Activated CD8-positive, alpha-beta memory T cell treated with anti-CD3 and anti-CD28 coated beads for 1 hour (primary cell): ENCODE measurements around the gene JAK1.
A peak's percentile ranks its signal among the peaks of the same experiment; 100 is the strongest.

Source experiments
- DNase-seq, 2 donors: peaks; one replicate each; pipeline ENCODE4 v3.0.0-alpha.2; 2020; ENCODE audit warnings: low read depth in 1 of 2; ENCODE audit errors: extremely low read depth in 1 of 2

Gene JAK1

GRCh38 chr1:64873576-64873975 lies 92.8 kb downstream of the JAK1 start:
- DNase-seq, result no peak

DNA sequence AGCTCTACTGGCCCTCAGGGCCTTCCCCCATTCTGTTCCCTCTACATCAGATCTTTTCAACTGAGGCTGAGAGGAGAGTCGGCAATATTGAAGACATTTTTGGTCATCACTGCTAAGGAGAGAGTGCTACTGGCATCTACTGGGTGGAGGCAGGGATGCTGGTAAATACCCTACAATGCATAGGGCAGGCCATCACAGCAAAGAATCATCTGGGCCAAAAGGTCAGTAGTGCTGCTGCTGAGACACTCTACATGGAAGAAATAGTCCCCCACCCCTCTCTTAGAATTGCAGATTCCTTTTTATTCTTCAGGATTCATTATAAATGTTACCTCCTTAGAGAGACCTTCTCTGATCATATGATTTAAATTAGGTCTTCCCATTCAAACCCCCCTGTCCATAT lies 94.3 kb downstream of the JAK1 start:
- DNase-seq, result no peak

DNA sequence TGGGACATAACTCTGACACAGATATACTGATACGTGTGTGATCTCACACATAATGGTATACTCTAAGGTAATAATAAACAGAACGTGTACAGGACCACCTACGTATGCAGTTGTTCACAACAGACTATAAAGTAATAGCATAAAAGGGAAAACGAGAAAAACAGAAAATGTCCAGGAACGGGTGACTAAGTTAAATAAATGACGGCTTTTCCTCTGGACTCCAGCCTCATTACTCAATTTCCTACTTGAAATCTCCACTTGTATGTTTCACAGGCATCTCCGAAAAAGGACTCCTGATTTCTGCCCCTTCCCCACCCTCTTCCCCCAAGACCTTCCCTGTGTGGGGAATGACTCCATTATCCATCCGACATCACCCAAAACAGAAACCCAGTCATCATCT lies 95.1 kb downstream of the JAK1 start:
- DNase-seq, result no peak

GRCh38 chr1:64867266-64867665 lies 99.1 kb downstream of the JAK1 start:
- DNase-seq, result no peak

DNA sequence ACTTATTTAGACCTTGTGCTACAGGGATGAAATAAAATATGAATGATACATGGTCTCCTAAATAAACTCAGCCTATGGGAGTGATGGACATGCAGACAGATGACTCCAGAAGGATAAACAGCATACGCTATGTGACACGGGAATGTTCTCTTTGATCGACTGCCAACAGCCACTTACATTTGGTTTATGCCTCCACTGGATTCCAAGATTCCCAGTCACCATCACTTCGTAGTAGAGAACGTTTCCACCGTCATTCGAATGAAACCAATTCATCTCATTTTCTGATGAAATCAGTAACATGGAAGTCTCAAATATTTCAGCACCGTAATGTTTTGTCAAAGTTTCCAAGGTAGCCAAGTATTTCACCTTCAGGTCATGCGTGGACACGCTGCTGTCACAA lies 99.7 kb downstream of the JAK1 start:
- DNase-seq, result no peak

- no peak for DNase-seq
These were observed 101.1 kb downstream of the JAK1 start for GRCh38 chr1:64865105-64865757.

GRCh38 chr1:64864018-64864940 lies 102.1 kb downstream of the JAK1 start:
- DNase-seq, result peak; percentile 8 to 32

DNA sequence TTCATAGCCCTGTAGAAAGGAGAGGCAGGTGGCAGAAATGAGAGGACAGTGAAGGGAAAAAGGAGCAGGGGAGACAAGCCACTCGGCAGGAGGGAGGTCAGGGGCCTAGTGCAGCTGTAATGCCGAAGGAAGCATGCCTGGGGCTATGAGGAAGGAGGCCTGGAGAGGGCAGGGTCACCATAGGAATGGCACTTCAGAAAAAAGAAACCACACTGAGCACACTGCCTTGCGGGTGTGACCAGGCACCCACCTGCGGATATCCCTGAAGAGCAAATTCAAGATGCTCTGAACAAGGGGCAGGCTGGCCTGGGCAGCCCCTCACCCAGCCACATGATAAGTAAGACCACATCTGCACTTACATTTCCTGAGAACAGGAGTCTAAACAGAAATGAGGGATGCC lies 104.7 kb downstream of the JAK1 start:
- no peak for DNase-seq

- no peak for DNase-seq
These were observed 109.0 kb downstream of the JAK1 start for GRCh38 chr1:64857347-64857746.

DNA sequence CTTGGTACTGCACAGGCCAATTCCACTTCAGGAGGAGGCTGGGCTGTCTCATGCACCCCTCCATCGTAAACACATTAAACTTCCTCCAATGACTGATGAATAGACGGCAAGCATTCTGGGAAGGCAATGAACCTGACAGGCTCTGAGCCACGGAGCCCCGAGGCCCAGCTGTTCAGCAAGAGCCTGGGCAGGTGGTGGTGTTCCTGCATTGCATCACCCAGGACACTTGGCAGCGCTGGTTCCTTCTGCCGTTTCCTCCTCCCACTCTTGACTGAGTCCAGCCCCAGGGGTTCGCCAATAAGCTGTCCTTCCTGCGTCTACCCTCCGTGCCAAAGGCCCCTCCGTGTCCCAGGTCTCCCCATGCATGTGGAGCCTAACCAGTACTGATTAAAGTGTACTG lies 109.8 kb downstream of the JAK1 start:
- no peak for DNase-seq

GRCh38 chr1:64855557-64855956 lies 110.8 kb downstream of the JAK1 start:
- no peak for DNase-seq

- no peak for DNase-seq
These were observed 111.7 kb downstream of the JAK1 start for GRCh38 chr1:64854674-64855073.

GRCh38 chr1:64851664-64852063 lies 114.7 kb downstream of the JAK1 start:
- no peak for DNase-seq

GRCh38 chr1:64850846-64851245 lies 115.5 kb downstream of the JAK1 start:
- no peak for DNase-seq

GRCh38 chr1:64849942-64850341 lies 116.4 kb downstream of the JAK1 start:
- no peak for DNase-seq

- DNase-seq, result no peak
These were observed 117.5 kb downstream of the JAK1 start for GRCh38 chr1:64848803-64849202.

DNA sequence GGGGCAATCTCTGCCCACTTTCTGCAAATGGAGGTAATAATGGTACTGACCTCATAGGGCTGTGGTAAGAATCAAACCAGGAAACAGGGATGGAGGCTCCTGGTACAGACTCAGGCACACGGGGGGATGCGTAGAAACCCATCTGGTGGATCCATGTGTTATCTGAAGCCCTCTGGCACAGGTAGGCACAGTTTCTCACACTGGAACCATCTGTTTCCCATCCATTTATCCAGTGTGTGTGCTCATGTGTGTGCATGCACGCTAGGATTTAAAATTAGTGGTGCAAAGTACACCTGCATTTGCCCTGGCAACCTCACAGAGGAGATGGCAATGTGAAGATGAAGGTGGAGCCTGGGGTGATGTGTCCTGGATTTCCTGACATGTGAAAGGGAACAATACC lies 118.2 kb downstream of the JAK1 start:
- no peak for DNase-seq

DNA sequence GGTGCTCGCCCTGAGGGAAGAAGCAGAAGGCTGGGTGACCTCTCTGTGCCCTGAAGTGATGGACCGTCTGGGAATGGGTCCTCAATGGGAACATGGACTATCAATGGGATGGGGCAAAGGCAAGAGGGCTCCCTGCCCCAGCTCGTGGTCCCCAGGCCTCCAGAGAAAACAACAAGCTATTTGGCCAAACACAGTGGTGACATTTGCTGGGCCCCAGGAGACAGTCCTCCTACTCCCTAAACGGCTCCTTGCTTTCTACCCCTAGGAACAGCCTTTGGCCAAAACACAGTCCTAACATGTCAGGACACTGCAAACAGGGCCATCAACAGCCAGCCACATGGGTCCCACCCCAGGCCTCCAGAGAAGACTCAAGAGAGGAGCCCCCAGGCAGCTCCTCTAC lies 118.7 kb downstream of the JAK1 start:
- DNase-seq, result no peak

- no peak for DNase-seq
These were observed 119.5 kb downstream of the JAK1 start for GRCh38 chr1:64846573-64847430.

- DNase-seq, result no peak
These were observed 120.4 kb downstream of the JAK1 start for GRCh38 chr1:64845831-64846425.

DNA sequence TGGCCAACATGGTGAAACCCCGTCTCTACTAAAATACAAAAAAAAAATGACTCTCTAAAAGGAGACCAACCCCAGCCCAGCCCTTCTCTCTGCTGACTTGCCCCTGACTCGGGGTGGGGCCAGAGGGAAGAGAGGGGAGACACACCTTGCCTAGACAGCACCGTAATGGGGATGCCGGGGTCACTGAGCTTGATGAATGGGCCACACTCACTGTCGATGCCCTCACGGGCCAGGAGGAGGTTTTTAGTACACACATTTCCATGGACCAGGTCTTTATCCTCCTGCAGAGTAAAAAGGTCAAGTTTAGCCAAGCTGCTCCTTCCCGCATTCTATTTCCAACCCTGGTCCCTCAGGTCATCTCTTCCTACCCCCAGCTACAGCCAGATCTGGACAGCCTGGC lies 121.7 kb downstream of the JAK1 start:
- no peak for DNase-seq
